Uterus (tissue), 4 donors: ENCODE results near the gene TDRD3. TPM values are rescaled to one million over a fixed set of nuclear protein-coding genes. Genes with fewer than 3 reads are reported as not detected.

Experiments
- DNase-seq, 2 donors: peaks; one replicate each; pipeline ENCODE4 v3.0.0-alpha.2; 2019 to 2020
- H3K27ac ChIP-seq, 2 donors: fragments of 200-600 bp; sonication (generic); 1 replicate in 1 of 2; 2 replicates in 1 of 2; pipeline ENCODE4 v1.5.1; 2016 to 2018
- H3K27me3 ChIP-seq, 2 donors: fragments of 200-600 bp; sonication (generic); one replicate each; pipeline ENCODE4 v1.5.1; 2018 to 2019; ENCODE audit warnings: control low read depth in 1 of 2
- H3K36me3 ChIP-seq, 2 donors: fragments of 200-600 bp; sonication (generic); one replicate each; pipeline ENCODE4 v1.5.1; 2019; ENCODE audit warnings: control low read depth in 1 of 2
- H3K4me1 ChIP-seq, 2 donors: fragments of 200-600 bp; sonication (generic); one replicate each; pipeline ENCODE4 v1.5.1; 2018 to 2019; ENCODE audit warnings: control low read depth in 1 of 2
- H3K4me3 ChIP-seq, 2 donors: fragments of 200-600 bp; sonication (generic); 1 replicate in 1 of 2; 2 replicates in 1 of 2; pipeline ENCODE4 v1.5.1; 2018 to 2019; ENCODE audit warnings: mild to moderate bottlenecking in 1 of 2
- H3K9me3 ChIP-seq, 2 donors: fragments of 200-600 bp; sonication (generic); one replicate each; pipeline ENCODE4 v1.5.1; 2019; ENCODE audit warnings: control low read depth in 1 of 2
- POLR2A ChIP-seq, 2 donors: fragments of 450-650 bp; IDR thresholded peaks; one replicate each; pipeline ENCODE4 v1.6.1; 2016; ENCODE audit warnings: antibody characterized with exemption in 2 of 2, mild to moderate bottlenecking in 1 of 2, moderate library complexity in 1 of 2
- intact Hi-C: fragments of 100-400 bp; cut with DNase I; formaldehyde crosslinking; loops from one replicate; pipeline ENCODE4 v1.15.1; 2023; ENCODE audit warnings: low total_unique reads
- total RNA-seq, 4 donors: library from RNA; depleted of rRNA in 3 of 4; stranded (reverse); fragments of >200 nt in 3 of 4; gene quantifications; one replicate each; pipeline versions ENCODE4 v1.1.0 to v1.2.4, GENCODE V29; 2014 to 2023
- TF ChIP-seq, protein P1 (sequence below), 4 experiments: fragments of 200-600 bp in 2 of 4; fragments of 450-650 bp in 2 of 4; sonication (generic) in 2 of 4; IDR thresholded peaks; one replicate each; pipeline ENCODE4 v1.5.1; 2016 to 2019; ENCODE audit warnings: antibody characterized with exemption in 4 of 4, mild to moderate bottlenecking in 2 of 4, moderate library complexity in 1 of 4
- donor health status: DM: yes; HTN: yes; CAD: no.

The TDRD3 gene
- total RNA-seq, 4 donors from 2014 or later: 18.2 to 76.8 (median 48.4) TPM

DNA sequence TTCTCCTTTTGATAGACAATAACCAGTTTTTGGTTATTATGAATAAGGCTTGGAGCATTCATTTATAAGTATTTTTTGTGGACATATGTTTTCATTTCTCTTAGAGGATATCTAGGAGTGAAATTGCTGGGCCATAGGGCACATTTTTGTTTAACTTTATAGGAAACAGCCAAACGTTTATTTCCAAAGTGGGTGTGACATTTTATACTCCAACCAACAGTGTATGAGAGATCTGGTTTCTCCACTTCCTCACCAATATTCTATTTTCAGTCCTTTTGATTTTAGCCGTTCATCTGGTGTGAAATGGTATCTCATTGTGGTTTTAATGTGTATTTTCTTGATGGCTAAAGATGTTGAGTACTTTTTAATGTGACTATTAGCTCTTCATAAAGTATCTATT lies 21.9 kb downstream of the TDRD3 start:
- Histone ChIP-seq H3K4me1 (no peaks in the 10 kb centered on the region), H3K27ac (no peak overlapping the region), H3K9me3 (no peaks in the 10 kb centered on the region), H3K27me3 (no peaks in the 10 kb centered on the region), H3K4me3 (no peak overlapping the region), H3K36me3 (no peaks in the 10 kb centered on the region)
- intact Hi-C loops: no loop called here
- TF ChIP-seq POLR2A (IDR thresholded peaks at IDR 0.05): no peak
- TF ChIP-seq, protein P1, sequence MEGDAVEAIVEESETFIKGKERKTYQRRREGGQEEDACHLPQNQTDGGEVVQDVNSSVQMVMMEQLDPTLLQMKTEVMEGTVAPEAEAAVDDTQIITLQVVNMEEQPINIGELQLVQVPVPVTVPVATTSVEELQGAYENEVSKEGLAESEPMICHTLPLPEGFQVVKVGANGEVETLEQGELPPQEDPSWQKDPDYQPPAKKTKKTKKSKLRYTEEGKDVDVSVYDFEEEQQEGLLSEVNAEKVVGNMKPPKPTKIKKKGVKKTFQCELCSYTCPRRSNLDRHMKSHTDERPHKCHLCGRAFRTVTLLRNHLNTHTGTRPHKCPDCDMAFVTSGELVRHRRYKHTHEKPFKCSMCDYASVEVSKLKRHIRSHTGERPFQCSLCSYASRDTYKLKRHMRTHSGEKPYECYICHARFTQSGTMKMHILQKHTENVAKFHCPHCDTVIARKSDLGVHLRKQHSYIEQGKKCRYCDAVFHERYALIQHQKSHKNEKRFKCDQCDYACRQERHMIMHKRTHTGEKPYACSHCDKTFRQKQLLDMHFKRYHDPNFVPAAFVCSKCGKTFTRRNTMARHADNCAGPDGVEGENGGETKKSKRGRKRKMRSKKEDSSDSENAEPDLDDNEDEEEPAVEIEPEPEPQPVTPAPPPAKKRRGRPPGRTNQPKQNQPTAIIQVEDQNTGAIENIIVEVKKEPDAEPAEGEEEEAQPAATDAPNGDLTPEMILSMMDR (IDR thresholded peaks at IDR 0.05): no peak
- DNase-seq: no peak

DNA sequence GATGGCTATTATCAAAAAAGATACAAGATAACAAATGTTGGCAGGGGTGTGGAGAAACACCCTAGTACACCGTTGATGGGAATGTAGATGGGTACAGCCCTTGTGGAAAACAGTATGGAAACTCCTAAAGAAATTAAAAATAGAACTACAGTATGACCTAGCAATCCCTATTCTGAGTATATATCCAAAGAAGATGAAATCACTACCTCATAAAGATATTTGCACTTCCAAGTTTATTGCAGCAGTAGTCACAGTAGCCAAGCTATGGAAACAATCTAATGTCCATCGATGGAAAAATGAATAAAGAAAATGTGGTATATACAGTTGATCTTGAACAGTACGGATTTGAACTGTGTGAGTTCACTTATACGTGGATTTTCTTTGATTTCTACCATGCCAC lies 28.3 kb downstream of the TDRD3 start:
- TF ChIP-seq, protein P1 (IDR thresholded peaks at IDR 0.05): no peak
- TF ChIP-seq POLR2A (IDR thresholded peaks at IDR 0.05): no peak
- H3K27ac ChIP-seq: no peak overlapping the region
- intact Hi-C loops: no loop called here
- H3K4me3 ChIP-seq: no peak overlapping the region
- H3K27me3 ChIP-seq: no peaks in the 10 kb centered on the region
- H3K9me3 ChIP-seq: no peaks in the 10 kb centered on the region
- no peak for DNase-seq
- H3K4me1 ChIP-seq: no peaks in the 10 kb centered on the region
- H3K36me3 ChIP-seq: no peaks in the 10 kb centered on the region

DNA sequence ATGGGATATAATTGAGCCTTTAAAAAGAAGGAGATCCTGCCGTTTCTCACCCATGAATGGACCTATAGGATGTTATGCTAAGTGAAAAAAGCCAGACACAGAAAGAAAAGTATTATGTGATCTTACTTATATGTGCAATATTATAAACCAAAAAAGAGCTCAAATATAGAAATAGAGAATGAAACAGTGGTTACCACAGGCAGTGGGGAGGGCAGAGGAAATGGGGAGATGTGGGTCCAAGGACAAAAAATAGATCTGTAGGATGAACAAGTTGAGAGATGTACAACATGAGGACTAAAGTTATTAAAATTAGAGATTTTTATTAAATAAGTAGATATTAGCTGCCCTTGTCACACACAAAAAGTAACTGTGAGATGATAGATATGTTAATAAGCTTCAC lies 29.1 kb downstream of the TDRD3 start:
- intact Hi-C loops: no loop called here
- no peaks in the 10 kb centered on the region for H3K9me3 ChIP-seq
- no peak for DNase-seq
- H3K4me1 ChIP-seq: no peaks in the 10 kb centered on the region
- no peaks in the 10 kb centered on the region for H3K27me3 ChIP-seq
- TF ChIP-seq POLR2A (IDR thresholded peaks at IDR 0.05): no peak
- TF ChIP-seq, protein P1 (IDR thresholded peaks at IDR 0.05): no peak
- H3K36me3 ChIP-seq: no peaks in the 10 kb centered on the region
- H3K27ac ChIP-seq: no peak overlapping the region
- no peak overlapping the region for H3K4me3 ChIP-seq

DNA sequence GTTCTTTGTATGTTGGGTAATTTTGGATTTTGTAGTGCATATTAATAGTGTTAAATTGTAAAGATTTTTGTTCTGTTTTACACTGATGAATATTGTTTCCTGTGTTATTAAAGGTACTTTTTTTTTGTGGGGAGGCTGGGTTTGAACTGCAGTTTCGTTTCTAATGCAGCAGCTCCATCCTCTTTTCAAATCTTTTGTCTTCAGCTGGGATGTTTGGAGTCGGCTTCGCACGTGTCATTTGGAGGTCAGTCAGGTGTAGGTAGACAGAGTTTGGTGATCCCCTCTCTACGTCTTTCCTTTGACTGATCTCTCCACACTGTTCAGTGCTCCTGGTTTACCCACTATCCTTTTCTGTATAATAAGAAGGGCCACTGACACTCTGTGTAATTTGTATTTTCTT lies 30.3 kb downstream of the TDRD3 start:
- Histone ChIP-seq H3K9me3 (no peaks in the 10 kb centered on the region), H3K36me3 (no peaks in the 10 kb centered on the region), H3K27me3 (no peaks in the 10 kb centered on the region), H3K27ac (no peak overlapping the region), H3K4me1 (no peaks in the 10 kb centered on the region), H3K4me3 (no peak overlapping the region)
- DNase-seq: no peak
- no peak for TF ChIP-seq POLR2A (IDR thresholded peaks at IDR 0.05)
- TF ChIP-seq, protein P1 (IDR thresholded peaks at IDR 0.05): no peak
- intact Hi-C loops: no loop called here

GRCh38 chr13:60431108-60431700 lies 34.2 kb downstream of the TDRD3 start:
- Histone ChIP-seq H3K9me3 (no peaks in the 10 kb centered on the region), H3K27me3 (no peaks in the 10 kb centered on the region), H3K4me1 (no peaks in the 10 kb centered on the region), H3K27ac (no peak overlapping the region), H3K4me3 (no peak overlapping the region), H3K36me3 (no peaks in the 10 kb centered on the region)
- intact Hi-C loops: no loop called here
- TF ChIP-seq, protein P1 (IDR thresholded peaks at IDR 0.05): peak; percentile 79 to 90 (median 84)
- no peak for TF ChIP-seq POLR2A (IDR thresholded peaks at IDR 0.05)
- no peak for DNase-seq
